HCT116 (cell line): ENCODE results near the gene RIPK3.

Experiments
- CTCF ChIP-seq, 3 experiments: fragments of 200-600 bp in 1 of 3; sonication (generic) in 1 of 3; IDR thresholded peaks in 2 of 3; conservative IDR thresholded peaks in 1 of 3; 2 replicates each; pipeline ENCODE4 v1.5.1; 2012 to 2017; ENCODE audit warnings: low read depth in 2 of 3, low read length in 2 of 3, antibody characterized with exemption in 1 of 3, borderline replicate concordance in 1 of 3, control low read depth in 1 of 3, mild to moderate bottlenecking in 1 of 3, mixed read lengths in 1 of 3, mixed run types in 1 of 3, moderate library complexity in 1 of 3; ENCODE audit not compliant: insufficient read depth in 1 of 3
- MAX ChIP-seq: IDR thresholded peaks from 2 replicates; pipeline ENCODE4 v1.6.1; 2012
- POLR2A ChIP-seq: IDR thresholded peaks from 2 replicates; pipeline ENCODE4 v1.7.0; 2011; ENCODE audit warnings: borderline replicate concordance; ENCODE audit not compliant: insufficient read depth, insufficient read length; ENCODE audit errors: extremely low read depth

- TF ChIP-seq CTCF (IDR thresholded peaks at IDR 0.05 in 2 of 3, conservative IDR thresholded peaks at IDR 0.05 in 1 of 3; ENCODE audit: borderline replicate concordance in 1 of 3, insufficient read depth in 1 of 3, low read depth in 2 of 3, low read length in 2 of 3) (no peak), POLR2A (no peak), MAX (no peak)
Measured at GRCh38 chr14:24356208-24356607, 16.4 kb upstream of the RIPK3 start.
